OCI-LY3 (cell line): Measurements from ENCODE around the gene TUNAR.

ENCODE experiments used
- H2AFZ ChIP-seq: fragments of 200-600, 300-600 bp; shearing (Covaris generic); 2 replicates; pipeline ENCODE4 v1.6.0; 2014; ENCODE audit warnings: antibody characterized with exemption, low read depth, low read length
- H3K27ac ChIP-seq: fragments of 200-600, 300-600 bp; sonication (generic); 2 replicates; pipeline ENCODE4 v1.5.1; 2014; ENCODE audit warnings: mild to moderate bottlenecking, low read length, moderate library complexity, mixed read lengths
- H3K27me3 ChIP-seq: fragments of 200-600, 300-600 bp; sonication (generic); 2 replicates; pipeline ENCODE4 v1.6.1; 2014; ENCODE audit warnings: low read depth, low read length, mixed read lengths
- H3K36me3 ChIP-seq: fragments of 200-600, 300-600 bp; sonication (generic); replicated peaks from 2 replicates; pipeline ENCODE3; 2014; ENCODE audit warnings: low read depth, low read length, mixed read lengths
- H3K4me1 ChIP-seq: fragments of 300-600, 200-600 bp; sonication (generic); 2 replicates; pipeline ENCODE4 v1.6.1; 2014; ENCODE audit warnings: low read length, mixed read lengths
- H3K4me2 ChIP-seq: fragments of 200-600, 300-600 bp; sonication (generic); 2 replicates; pipeline ENCODE4 v1.6.1; 2014; ENCODE audit warnings: low read length, mixed read lengths
- H3K4me3 ChIP-seq: fragments of 300-600, 200-600 bp; sonication (generic); 2 replicates; pipeline ENCODE4 v1.5.1; 2014; ENCODE audit warnings: antibody characterized with exemption, mild to moderate bottlenecking, low read length, moderate library complexity
- H3K79me2 ChIP-seq: fragments of 300-600, 200-600 bp; shearing (Covaris generic); 2 replicates; pipeline ENCODE4 v1.6.1; 2014; ENCODE audit warnings: mild to moderate bottlenecking, low read length, mixed read lengths
- H3K9ac ChIP-seq: fragments of 300-600, 200-600 bp; shearing (Covaris generic); 2 replicates; pipeline ENCODE4 v1.6.0; 2014; ENCODE audit warnings: mild to moderate bottlenecking, low read length, moderate library complexity
- H3K9me3 ChIP-seq: fragments of 200-600, 300-600 bp; shearing (Covaris generic); 2 replicates; pipeline ENCODE4 v1.6.1; 2014; ENCODE audit warnings: low read length, mixed read lengths; ENCODE audit not compliant: insufficient read depth
- H4K20me1 ChIP-seq: fragments of 200-600, 300-600 bp; sonication (generic); 2 replicates; pipeline ENCODE4 v1.6.1; 2016; ENCODE audit warnings: low read length, mixed read lengths; ENCODE audit not compliant: insufficient read depth
- EZH2phosphoT487 ChIP-seq: fragments of 200-600 bp; shearing (Covaris generic); IDR thresholded peaks from 2 replicates; pipeline ENCODE4 v1.6.1; 2018; ENCODE audit warnings: antibody characterized with exemption, mixed run types, low read depth
- TF ChIP-seq, protein P1 (sequence below): fragments of 200-600, 300-600 bp; sonication (generic); IDR thresholded peaks from 2 replicates; pipeline ENCODE4 v1.5.1; 2014; ENCODE audit warnings: antibody characterized with exemption, low read length, low read depth

Gene TUNAR

DNA sequence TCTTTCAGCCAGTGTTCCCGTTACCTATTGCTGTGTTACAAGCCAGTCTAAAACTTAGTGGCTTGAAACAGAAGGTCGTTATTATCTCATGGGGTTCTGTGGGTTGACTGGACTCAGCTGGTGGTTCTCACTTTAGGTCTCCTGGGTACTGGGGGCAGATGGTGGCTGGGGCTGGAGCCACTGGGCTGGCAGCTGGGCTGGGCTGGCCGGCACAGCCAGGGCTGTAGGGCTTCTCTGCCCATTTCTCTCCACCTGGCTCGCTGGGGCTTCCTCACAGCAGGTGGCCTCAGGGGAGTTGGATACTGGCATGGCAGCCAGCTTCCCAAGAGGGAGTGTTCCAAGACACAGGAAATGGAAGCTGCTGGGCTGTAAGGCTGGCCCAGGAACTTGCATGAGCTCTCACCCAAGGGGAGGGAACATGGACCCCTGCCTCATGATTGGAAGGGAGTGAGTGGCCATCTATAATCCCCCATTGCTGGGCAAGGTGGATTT is 27.0 kb downstream of the TUNAR start:
- Histone ChIP-seq H3K9me3 (no peaks in the 10 kb centered on the region), H3K9ac (no peak overlapping the region), H2AFZ (no peak overlapping the region), H3K79me2 (no peaks in the 10 kb centered on the region), H4K20me1 (no peaks in the 10 kb centered on the region), H3K36me3 (no peaks in the 10 kb centered on the region), H3K4me1 (no peaks in the 10 kb centered on the region), H3K27ac (no peak overlapping the region), H3K4me2 (no peak overlapping the region), H3K4me3 (no peak overlapping the region), H3K27me3 (peaks cover 14% of the 10 kb centered on the region)
- TF ChIP-seq, protein P1, sequence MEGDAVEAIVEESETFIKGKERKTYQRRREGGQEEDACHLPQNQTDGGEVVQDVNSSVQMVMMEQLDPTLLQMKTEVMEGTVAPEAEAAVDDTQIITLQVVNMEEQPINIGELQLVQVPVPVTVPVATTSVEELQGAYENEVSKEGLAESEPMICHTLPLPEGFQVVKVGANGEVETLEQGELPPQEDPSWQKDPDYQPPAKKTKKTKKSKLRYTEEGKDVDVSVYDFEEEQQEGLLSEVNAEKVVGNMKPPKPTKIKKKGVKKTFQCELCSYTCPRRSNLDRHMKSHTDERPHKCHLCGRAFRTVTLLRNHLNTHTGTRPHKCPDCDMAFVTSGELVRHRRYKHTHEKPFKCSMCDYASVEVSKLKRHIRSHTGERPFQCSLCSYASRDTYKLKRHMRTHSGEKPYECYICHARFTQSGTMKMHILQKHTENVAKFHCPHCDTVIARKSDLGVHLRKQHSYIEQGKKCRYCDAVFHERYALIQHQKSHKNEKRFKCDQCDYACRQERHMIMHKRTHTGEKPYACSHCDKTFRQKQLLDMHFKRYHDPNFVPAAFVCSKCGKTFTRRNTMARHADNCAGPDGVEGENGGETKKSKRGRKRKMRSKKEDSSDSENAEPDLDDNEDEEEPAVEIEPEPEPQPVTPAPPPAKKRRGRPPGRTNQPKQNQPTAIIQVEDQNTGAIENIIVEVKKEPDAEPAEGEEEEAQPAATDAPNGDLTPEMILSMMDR = no peak
- TF ChIP-seq EZH2phosphoT487 = no peak

DNA sequence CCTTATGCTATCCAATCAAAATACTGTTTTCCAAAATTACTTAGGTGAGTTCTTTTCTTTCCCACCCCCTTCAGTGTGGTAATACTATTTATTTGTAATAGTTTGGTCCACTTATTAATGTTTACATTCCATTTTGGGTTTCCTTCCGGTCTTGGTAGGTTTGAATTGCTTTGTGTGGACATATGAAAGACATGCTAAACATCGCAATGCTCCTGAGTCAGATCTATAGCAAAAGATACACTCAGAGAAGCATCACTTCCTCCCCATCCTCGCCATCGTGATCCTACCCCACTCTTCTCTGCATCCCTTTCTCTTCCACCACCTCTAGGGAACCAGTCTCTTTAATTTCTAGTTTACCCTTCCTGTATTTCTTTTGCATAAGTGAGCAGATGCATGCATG is 30.0 kb downstream of the TUNAR start:
- no peaks in the 10 kb centered on the region for H3K9me3 ChIP-seq
- H3K4me2 ChIP-seq = no peak overlapping the region
- no peaks in the 10 kb centered on the region; the same call in none of the 2 replicates for H3K27me3 ChIP-seq
- no peaks in the 10 kb centered on the region for H3K4me1 ChIP-seq
- TF ChIP-seq, protein P1 = no peak
- TF ChIP-seq EZH2phosphoT487 = no peak
- H3K79me2 ChIP-seq = no peaks in the 10 kb centered on the region
- H3K27ac ChIP-seq = no peak overlapping the region
- H3K9ac ChIP-seq = no peak overlapping the region
- no peaks in the 10 kb centered on the region for H3K36me3 ChIP-seq
- no peak overlapping the region for H3K4me3 ChIP-seq
- no peaks in the 10 kb centered on the region for H4K20me1 ChIP-seq
- H2AFZ ChIP-seq = no peak overlapping the region

DNA sequence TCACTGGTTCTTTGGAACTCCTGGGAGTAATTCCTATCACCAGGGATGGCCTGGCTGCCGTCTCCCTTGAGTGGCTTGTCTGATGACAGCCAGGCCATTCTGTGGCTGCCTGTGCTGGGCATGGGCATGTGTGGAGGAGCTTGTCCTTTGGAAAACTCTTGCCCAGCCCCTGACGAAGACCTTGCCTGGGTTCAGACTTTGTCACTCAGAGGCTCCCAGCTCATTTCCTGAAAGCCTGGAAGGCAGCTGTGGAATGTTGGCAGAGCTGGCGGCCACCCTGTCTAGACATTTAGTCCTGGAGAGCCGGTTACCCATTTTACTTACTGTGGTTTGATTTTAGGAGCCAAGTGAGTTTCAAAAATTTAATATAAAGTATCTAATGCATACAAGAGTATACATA is 34.0 kb downstream of the TUNAR start:
- H3K9ac ChIP-seq = no peak overlapping the region
- no peak overlapping the region for H2AFZ ChIP-seq

DNA sequence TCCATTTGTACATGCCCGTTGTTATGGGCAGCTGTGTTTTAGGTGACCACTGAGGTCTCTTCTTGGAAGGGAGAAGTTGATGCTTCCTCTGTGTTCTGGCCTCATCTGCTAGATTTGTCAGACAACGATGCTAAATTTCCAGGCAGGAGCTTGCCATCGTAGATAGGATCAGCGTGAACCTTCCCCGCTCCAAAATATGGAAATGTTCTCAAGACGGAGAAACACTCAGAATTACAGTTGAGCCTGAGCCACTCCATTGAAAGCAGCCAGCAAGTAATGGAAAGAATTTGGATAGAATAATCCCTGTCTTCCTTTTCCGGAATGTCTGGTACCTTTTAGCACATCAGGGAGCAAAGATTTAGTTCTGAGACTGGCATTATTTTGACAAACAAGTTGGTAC is 34.8 kb downstream of the TUNAR start:
- Histone ChIP-seq H2AFZ (no peak overlapping the region), H3K27me3 (peaks cover 7% of the 10 kb centered on the region; the same call in 1 of the 2 replicates), H3K9me3 (no peaks in the 10 kb centered on the region), H3K4me1 (no peaks in the 10 kb centered on the region), H3K9ac (no peak overlapping the region), H3K4me2 (no peak overlapping the region), H3K79me2 (no peaks in the 10 kb centered on the region), H3K27ac (no peak overlapping the region), H4K20me1 (no peaks in the 10 kb centered on the region), H3K36me3 (no peaks in the 10 kb centered on the region), H3K4me3 (no peak overlapping the region)
- TF ChIP-seq, protein P1 = no peak
- TF ChIP-seq EZH2phosphoT487 = no peak

More for the DNA sequence above, 34.0 kb downstream of the TUNAR start:
- Histone ChIP-seq H3K4me2 (no peak overlapping the region), H3K4me3 (no peak overlapping the region), H3K4me1 (no peaks in the 10 kb centered on the region), H3K27ac (no peak overlapping the region), H3K9me3 (no peaks in the 10 kb centered on the region), H3K79me2 (no peaks in the 10 kb centered on the region), H3K27me3 (peaks cover 7% of the 10 kb centered on the region; the same call in 1 of the 2 replicates), H4K20me1 (no peaks in the 10 kb centered on the region), H3K36me3 (no peaks in the 10 kb centered on the region)
- TF ChIP-seq, protein P1 = no peak
- TF ChIP-seq EZH2phosphoT487 = no peak
